ENCODE data around the gene CELA3B.

DNA sequence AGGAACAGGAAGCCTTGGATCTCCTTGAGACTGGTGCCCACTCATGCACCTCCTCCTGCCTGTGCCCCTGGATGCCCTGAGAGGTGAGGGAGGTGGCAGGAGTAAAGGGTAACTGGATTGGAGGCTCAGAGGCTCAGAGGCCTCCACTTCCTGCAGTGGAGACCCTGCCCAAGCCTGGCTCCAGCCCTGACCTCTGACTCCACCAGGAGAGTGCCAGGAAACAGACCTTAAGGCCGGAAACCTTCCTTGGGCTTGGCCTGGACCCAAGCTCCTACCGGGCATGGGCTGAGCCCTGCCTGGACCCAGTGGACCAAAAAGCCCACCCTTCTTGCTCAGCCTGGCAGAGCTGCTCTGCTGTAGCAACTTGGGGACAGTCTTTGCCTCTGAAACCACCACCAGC lies 15.0 kb upstream of the CELA3B start:
- TF ChIP-seq, protein P1, sequence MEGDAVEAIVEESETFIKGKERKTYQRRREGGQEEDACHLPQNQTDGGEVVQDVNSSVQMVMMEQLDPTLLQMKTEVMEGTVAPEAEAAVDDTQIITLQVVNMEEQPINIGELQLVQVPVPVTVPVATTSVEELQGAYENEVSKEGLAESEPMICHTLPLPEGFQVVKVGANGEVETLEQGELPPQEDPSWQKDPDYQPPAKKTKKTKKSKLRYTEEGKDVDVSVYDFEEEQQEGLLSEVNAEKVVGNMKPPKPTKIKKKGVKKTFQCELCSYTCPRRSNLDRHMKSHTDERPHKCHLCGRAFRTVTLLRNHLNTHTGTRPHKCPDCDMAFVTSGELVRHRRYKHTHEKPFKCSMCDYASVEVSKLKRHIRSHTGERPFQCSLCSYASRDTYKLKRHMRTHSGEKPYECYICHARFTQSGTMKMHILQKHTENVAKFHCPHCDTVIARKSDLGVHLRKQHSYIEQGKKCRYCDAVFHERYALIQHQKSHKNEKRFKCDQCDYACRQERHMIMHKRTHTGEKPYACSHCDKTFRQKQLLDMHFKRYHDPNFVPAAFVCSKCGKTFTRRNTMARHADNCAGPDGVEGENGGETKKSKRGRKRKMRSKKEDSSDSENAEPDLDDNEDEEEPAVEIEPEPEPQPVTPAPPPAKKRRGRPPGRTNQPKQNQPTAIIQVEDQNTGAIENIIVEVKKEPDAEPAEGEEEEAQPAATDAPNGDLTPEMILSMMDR (IDR thresholded peaks at IDR 0.05) = no peak
- TF ChIP-seq POLR2A (IDR thresholded peaks at IDR 0.05) = no peak
